ENCODE measurements around the gene VPS11.
A peak's percentile ranks its signal among the peaks of the same experiment; 100 is the strongest.

Gene VPS11

DNA sequence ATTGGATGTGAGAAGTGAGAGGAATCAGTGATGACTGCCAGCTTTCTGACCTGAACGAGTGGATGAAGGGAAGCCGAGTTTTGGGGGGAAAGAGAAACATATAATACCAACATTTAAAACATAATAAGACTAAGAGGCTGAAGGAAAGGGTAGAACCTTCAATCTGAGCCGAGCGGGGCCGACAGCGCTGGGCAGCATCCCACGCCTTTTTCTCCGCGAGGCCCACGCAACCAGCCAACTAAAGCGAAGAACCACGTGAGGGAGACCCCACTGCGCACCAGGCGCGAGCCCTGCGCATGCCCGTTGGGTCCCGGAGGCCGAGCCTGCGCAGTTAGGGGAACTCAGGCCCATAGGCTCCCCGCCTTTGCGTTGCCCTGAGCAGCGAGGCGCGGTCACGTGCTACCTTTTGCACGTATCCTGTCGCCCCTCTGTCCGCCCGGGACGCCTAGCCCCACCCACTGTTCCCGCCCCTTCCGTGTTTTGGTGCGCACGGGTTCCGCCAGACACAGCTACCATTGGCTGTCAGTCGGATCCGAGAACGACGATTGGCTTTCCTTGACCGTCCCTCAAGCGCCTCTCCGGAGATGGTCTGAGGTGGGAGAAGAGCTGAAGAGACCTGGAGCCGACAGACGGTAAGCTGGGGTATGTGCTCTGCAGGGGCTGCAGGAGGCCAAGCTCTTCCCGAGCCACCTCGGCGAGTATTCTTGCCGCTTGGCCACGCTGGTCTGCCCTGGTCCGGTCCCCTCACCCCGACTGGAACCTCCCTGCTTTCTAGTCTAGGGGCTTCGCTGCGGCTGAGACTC, 53.6 kb downstream of the VPS11 start, which contains the start of gene HINFP:
TSS of gene HINFP (plus strand) at position 573 of the 803 bp plus-strand sequence. CDS start 5,365 bp downstream, outside the sequence.
- DNase-seq (ENCODE audit: low read depth) = peak; percentile 100

DNA sequence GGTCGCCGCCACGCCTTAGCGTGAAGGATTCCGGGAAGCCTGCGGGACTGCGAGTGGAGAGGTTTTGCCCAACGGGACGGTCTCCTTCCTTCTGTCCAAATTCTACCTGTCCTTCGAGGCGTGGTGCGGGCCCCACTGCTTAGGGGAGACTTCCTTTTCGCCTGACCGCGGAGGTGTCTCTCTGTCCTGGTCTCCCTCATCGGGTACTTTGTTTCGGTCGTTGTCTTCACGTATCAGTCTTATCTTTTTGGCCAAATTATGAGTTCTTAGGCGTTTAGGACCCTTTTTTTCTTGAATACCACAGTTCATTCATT, 54.1 kb downstream of the VPS11 start:
- DNase-seq (ENCODE audit: low read depth) = no peak

DNA sequence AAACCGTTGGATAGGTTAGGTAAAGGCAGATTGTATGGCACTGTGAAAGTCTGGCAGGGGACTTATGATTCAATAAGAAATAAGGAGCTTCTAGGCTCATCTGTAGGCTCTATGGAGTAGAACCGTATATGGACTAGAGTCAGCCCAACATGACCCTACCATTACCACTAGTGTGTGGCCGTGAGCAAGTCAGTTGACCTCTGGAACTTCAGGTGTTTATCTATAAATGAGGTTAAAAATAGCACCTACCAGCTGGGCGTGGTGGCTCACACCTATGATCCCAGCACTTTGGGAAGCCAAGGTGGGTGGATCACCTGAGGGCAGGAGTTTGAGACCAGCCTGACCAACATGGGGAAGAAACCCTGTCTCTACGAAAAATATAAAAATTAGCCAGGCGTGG, 58.2 kb downstream of the VPS11 start:
- no peak for DNase-seq (ENCODE audit: low read depth)

DNA sequence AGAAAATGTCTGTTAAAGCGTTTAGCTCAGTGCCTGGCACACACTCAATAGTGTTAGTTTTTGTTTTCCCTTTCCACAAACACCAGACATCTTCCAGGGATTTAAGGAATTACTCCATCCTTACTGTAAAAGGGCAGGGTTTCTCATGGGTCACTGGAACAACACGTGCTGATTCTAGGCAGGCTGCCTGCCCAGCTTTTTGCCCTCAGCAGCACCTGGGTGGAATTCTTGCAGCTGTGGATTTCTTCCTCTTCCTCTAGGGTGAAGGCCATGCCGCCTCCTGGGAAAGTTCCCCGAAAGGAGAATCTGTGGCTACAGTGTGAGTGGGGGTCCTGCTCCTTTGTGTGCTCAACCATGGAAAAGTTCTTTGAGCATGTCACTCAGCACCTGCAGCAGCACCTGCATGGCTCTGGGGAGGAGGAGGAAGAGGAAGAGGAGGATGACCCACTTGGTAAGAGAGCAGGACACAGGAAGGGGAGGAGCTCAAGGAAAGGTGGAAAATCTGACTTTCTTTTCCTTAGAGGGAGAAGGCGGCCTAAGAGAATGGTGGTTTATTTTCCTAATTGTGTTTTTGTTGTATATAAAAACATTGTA, 59.2 kb downstream of the VPS11 start:
- DNase-seq (ENCODE audit: low read depth) = no peak

DNA sequence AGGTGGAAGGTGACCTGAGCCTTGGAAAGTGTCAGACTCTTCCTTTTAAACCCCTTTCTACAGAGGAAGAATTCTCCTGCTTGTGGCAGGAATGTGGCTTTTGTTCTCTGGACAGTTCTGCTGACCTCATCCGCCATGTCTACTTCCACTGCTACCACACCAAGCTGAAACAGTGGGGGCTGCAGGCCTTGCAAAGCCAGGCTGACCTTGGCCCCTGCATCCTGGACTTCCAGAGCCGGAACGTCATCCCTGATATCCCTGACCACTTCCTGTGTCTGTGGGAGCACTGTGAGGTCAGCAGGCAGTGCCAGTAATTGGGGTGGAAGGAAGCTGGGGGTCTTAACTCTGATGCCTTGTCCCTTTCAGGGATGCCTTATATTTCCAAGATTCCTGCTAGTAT, 63.0 kb downstream of the VPS11 start:
- DNase-seq (ENCODE audit: low read depth) = no peak
